Gastrocnemius medialis (tissue), 4 donors: ENCODE results near the gene SEMG1.

Experiments used
- POLR2A ChIP-seq, 2 donors: fragments of 450-650 bp; IDR thresholded peaks; one replicate each; pipeline ENCODE4 v1.6.1; 2017; ENCODE audit warnings: antibody characterized with exemption in 2 of 2, mild to moderate bottlenecking in 2 of 2, moderate library complexity in 2 of 2
- TF ChIP-seq, protein P1 (sequence below), 5 experiments: fragments of 450-650 bp in 3 of 5; fragments of 200-600 bp in 2 of 5; sonication (generic) in 2 of 5; IDR thresholded peaks in 4 of 5; conservative IDR thresholded peaks in 1 of 5; 1 replicate in 4 of 5; 2 replicates in 1 of 5; pipeline ENCODE4 v1.5.1; 2016 to 2019; ENCODE audit warnings: antibody characterized with exemption in 5 of 5, mild to moderate bottlenecking in 3 of 5, moderate library complexity in 3 of 5

DNA sequence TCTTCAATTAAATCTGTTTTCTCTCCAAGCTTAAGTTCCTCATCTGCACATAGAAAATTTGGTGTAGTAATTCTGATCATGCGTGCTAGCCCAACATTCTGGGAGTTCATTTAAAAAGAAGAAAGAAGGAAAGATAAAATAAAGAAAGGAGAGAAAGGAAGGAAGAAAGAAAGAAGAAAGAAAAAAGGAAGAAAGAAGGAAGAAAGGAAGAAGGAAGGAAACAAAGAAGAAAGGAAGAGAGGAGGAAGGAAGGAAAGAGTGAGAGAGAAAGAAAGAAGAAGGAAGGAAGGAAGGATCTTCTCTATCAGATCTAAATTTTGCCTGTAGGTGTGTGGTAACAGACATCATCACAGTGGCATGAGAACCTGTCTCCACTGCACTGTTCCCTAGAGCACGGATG lies 31.3 kb downstream of the SEMG1 start:
- TF ChIP-seq, protein P1, sequence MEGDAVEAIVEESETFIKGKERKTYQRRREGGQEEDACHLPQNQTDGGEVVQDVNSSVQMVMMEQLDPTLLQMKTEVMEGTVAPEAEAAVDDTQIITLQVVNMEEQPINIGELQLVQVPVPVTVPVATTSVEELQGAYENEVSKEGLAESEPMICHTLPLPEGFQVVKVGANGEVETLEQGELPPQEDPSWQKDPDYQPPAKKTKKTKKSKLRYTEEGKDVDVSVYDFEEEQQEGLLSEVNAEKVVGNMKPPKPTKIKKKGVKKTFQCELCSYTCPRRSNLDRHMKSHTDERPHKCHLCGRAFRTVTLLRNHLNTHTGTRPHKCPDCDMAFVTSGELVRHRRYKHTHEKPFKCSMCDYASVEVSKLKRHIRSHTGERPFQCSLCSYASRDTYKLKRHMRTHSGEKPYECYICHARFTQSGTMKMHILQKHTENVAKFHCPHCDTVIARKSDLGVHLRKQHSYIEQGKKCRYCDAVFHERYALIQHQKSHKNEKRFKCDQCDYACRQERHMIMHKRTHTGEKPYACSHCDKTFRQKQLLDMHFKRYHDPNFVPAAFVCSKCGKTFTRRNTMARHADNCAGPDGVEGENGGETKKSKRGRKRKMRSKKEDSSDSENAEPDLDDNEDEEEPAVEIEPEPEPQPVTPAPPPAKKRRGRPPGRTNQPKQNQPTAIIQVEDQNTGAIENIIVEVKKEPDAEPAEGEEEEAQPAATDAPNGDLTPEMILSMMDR (IDR thresholded peaks at IDR 0.05 in 4 of 5, conservative IDR thresholded peaks at IDR 0.05 in 1 of 5): no peak
- TF ChIP-seq POLR2A (IDR thresholded peaks at IDR 0.05): no peak
